Measurements from ENCODE around the gene COQ5. TPM values are rescaled to one million over a fixed set of nuclear protein-coding genes. Genes with fewer than 3 reads are reported as not detected.

Gene COQ5
- 47.8 TPM for polyA plus RNA-seq
- long read RNA-seq, donor 1, transcript COQ5-201 (7 exons, 1,535 nt) = major isoform, 7 of 12 reads
- long read RNA-seq, donor 1, partial matches to known transcripts = 5 of 12 reads
- long read RNA-seq, donor 1, other reads (novel, unspliced or antisense) = 0 of 12 reads
- long read RNA-seq, donor 2, transcript COQ5-201 (7 exons, 1,535 nt) = major isoform, 23 of 150 reads
- long read RNA-seq, donor 2, partial matches to known transcripts = 118 of 150 reads
- long read RNA-seq, donor 2, other reads (novel, unspliced or antisense) = 8 of 150 reads
- long read RNA-seq, donor 3 = 0 reads
- long read RNA-seq, donor 4, partial matches to known transcripts = 0 of 1 reads
- long read RNA-seq, donor 4, other reads (novel, unspliced or antisense) = 0 of 1 reads
- long read RNA-seq, donor 5, transcript COQ5-201 (7 exons, 1,535 nt) = major isoform, 6 of 12 reads
- long read RNA-seq, donor 5, partial matches to known transcripts = 5 of 12 reads
- long read RNA-seq, donor 5, other reads (novel, unspliced or antisense) = 0 of 12 reads
- long read RNA-seq, donor 6, transcript COQ5-201 (7 exons, 1,535 nt) = major isoform, 25 of 114 reads
- long read RNA-seq, donor 6, partial matches to known transcripts = 78 of 114 reads
- long read RNA-seq, donor 6, other reads (novel, unspliced or antisense) = 11 of 114 reads
- long read RNA-seq, donor 7, transcript COQ5-201 (7 exons, 1,535 nt) = major isoform, 5 of 30 reads
- long read RNA-seq, donor 7, partial matches to known transcripts = 25 of 30 reads
- long read RNA-seq, donor 7, other reads (novel, unspliced or antisense) = 0 of 30 reads
- long read RNA-seq, donor 8, transcript COQ5-201 (7 exons, 1,535 nt) = major isoform, 22 of 40 reads
- long read RNA-seq, donor 8, partial matches to known transcripts = 17 of 40 reads
- long read RNA-seq, donor 8, other reads (novel, unspliced or antisense) = 0 of 40 reads
- long read RNA-seq, donor 9, transcript COQ5-201 (7 exons, 1,535 nt) = major isoform, 26 of 41 reads
- long read RNA-seq, donor 9, partial matches to known transcripts = 14 of 41 reads
- long read RNA-seq, donor 9, other reads (novel, unspliced or antisense) = 0 of 41 reads
- long read RNA-seq, donor 10, transcript COQ5-201 (7 exons, 1,535 nt) = major isoform, 20 of 35 reads
- long read RNA-seq, donor 10, partial matches to known transcripts = 14 of 35 reads
- long read RNA-seq, donor 10, other reads (novel, unspliced or antisense) = 0 of 35 reads
- long read RNA-seq, donor 11, transcript COQ5-201 (7 exons, 1,535 nt) = major isoform, 18 of 53 reads
- long read RNA-seq, donor 11, partial matches to known transcripts = 26 of 53 reads
- long read RNA-seq, donor 11, other reads (novel, unspliced or antisense) = 8 of 53 reads

- peak within 1 kb of the TSS; percentile 91 for H3K4me3 ChIP-seq (ENCODE audit: low read length)
- 0% methylated on average over 4 of the region's 38 CpGs for WGBS (ENCODE audit: insufficient coverage, low lambda C conversion rate)
- H3K27me3 ChIP-seq (ENCODE audit: control insufficient read depth, insufficient read depth, low read length) = no peaks in the 10 kb centered on the region
- peak; percentile 81 to 94 for DNase-seq
- H3K9me3 ChIP-seq (ENCODE audit: control insufficient read depth, low read depth, low read length) = no peaks in the 10 kb centered on the region
- H3K4me1 ChIP-seq (ENCODE audit: control insufficient read depth, insufficient read depth, low read length) = peaks cover 2% of the 10 kb centered on the region
- no peaks in the 10 kb centered on the region for H3K36me3 ChIP-seq (ENCODE audit: control insufficient read depth, insufficient read depth, low read length)
- peak within 1 kb of the TSS; percentile 49 for H3K27ac ChIP-seq (ENCODE audit: low read length)
Measured at GRCh38 chr12:120528861-120529525, at the start of gene COQ5. TSS of gene COQ5 (minus strand) at chr12:120529158. CDS start at chr12:120529141, 17 bp downstream.

- Histone ChIP-seq H3K27ac (ENCODE audit: low read length) (no peak overlapping the region), H3K36me3 (ENCODE audit: control insufficient read depth, insufficient read depth, low read length) (peaks cover 88% of the 10 kb centered on the region), H3K9me3 (ENCODE audit: control insufficient read depth, low read depth, low read length) (no peaks in the 10 kb centered on the region), H3K27me3 (ENCODE audit: control insufficient read depth, insufficient read depth, low read length) (no peaks in the 10 kb centered on the region), H3K4me3 (ENCODE audit: low read length) (no peak overlapping the region), H3K4me1 (ENCODE audit: control insufficient read depth, insufficient read depth, low read length) (no peaks in the 10 kb centered on the region)
- WGBS (ENCODE audit: insufficient coverage, low lambda C conversion rate) = no CpG with 5 or more reads among the region's 2 CpGs
- DNase-seq = no peak
Measured at GRCh38 chr12:120574106-120574505, 45.1 kb upstream of the COQ5 start.

GRCh38 chr12:120573560-120573959 is 44.6 kb upstream of the COQ5 start:
- Histone ChIP-seq H3K27me3 (ENCODE audit: control insufficient read depth, insufficient read depth, low read length) (no peaks in the 10 kb centered on the region), H3K36me3 (ENCODE audit: control insufficient read depth, insufficient read depth, low read length) (peaks cover 88% of the 10 kb centered on the region), H3K4me1 (ENCODE audit: control insufficient read depth, insufficient read depth, low read length) (no peaks in the 10 kb centered on the region), H3K9me3 (ENCODE audit: control insufficient read depth, low read depth, low read length) (no peaks in the 10 kb centered on the region), H3K27ac (ENCODE audit: low read length) (no peak overlapping the region), H3K4me3 (ENCODE audit: low read length) (no peak overlapping the region)
- no peak for DNase-seq
- WGBS (ENCODE audit: insufficient coverage, low lambda C conversion rate) = no CpG with 5 or more reads among the region's 6 CpGs

GRCh38 chr12:120571299-120571698 is 42.3 kb upstream of the COQ5 start:
- Histone ChIP-seq H3K4me3 (ENCODE audit: low read length) (no peak overlapping the region), H3K36me3 (ENCODE audit: control insufficient read depth, insufficient read depth, low read length) (peaks cover 82% of the 10 kb centered on the region), H3K9me3 (ENCODE audit: control insufficient read depth, low read depth, low read length) (no peaks in the 10 kb centered on the region), H3K27me3 (ENCODE audit: control insufficient read depth, insufficient read depth, low read length) (no peaks in the 10 kb centered on the region), H3K4me1 (ENCODE audit: control insufficient read depth, insufficient read depth, low read length) (no peaks in the 10 kb centered on the region), H3K27ac (ENCODE audit: low read length) (no peak overlapping the region)
- DNase-seq = no peak
- WGBS (ENCODE audit: insufficient coverage, low lambda C conversion rate) = 90% methylated on average over 2 of the region's 5 CpGs

GRCh38 chr12:120563495-120563894 is 34.5 kb upstream of the COQ5 start:
- Histone ChIP-seq H3K27me3 (ENCODE audit: control insufficient read depth, insufficient read depth, low read length) (no peaks in the 10 kb centered on the region), H3K9me3 (ENCODE audit: control insufficient read depth, low read depth, low read length) (no peaks in the 10 kb centered on the region), H3K4me3 (ENCODE audit: low read length) (no peak overlapping the region), H3K4me1 (ENCODE audit: control insufficient read depth, insufficient read depth, low read length) (no peaks in the 10 kb centered on the region), H3K36me3 (ENCODE audit: control insufficient read depth, insufficient read depth, low read length) (peaks cover 78% of the 10 kb centered on the region), H3K27ac (ENCODE audit: low read length) (no peak overlapping the region)
- no peak for DNase-seq
- WGBS (ENCODE audit: insufficient coverage, low lambda C conversion rate) = no CpG with 5 or more reads among the region's 11 CpGs

- WGBS (ENCODE audit: insufficient coverage, low lambda C conversion rate) = no CpG with 5 or more reads among the region's 8 CpGs
- H3K9me3 ChIP-seq (ENCODE audit: control insufficient read depth, low read depth, low read length) = no peaks in the 10 kb centered on the region
- DNase-seq = no peak
- H3K27me3 ChIP-seq (ENCODE audit: control insufficient read depth, insufficient read depth, low read length) = no peaks in the 10 kb centered on the region
- H3K4me3 ChIP-seq (ENCODE audit: low read length) = no peak overlapping the region
- peaks cover 76% of the 10 kb centered on the region for H3K36me3 ChIP-seq (ENCODE audit: control insufficient read depth, insufficient read depth, low read length)
- no peaks in the 10 kb centered on the region for H3K4me1 ChIP-seq (ENCODE audit: control insufficient read depth, insufficient read depth, low read length)
- no peak overlapping the region for H3K27ac ChIP-seq (ENCODE audit: low read length)
Measured at GRCh38 chr12:120562906-120563305, 33.9 kb upstream of the COQ5 start.

- no peak for DNase-seq
- Histone ChIP-seq H3K27me3 (ENCODE audit: control insufficient read depth, insufficient read depth, low read length) (no peaks in the 10 kb centered on the region), H3K36me3 (ENCODE audit: control insufficient read depth, insufficient read depth, low read length) (peaks cover 59% of the 10 kb centered on the region), H3K27ac (ENCODE audit: low read length) (no peak overlapping the region), H3K9me3 (ENCODE audit: control insufficient read depth, low read depth, low read length) (no peaks in the 10 kb centered on the region), H3K4me1 (ENCODE audit: control insufficient read depth, insufficient read depth, low read length) (no peaks in the 10 kb centered on the region), H3K4me3 (ENCODE audit: low read length) (no peak overlapping the region)
- no CpG with 5 or more reads among the region's 2 CpGs for WGBS (ENCODE audit: insufficient coverage, low lambda C conversion rate)
Measured at GRCh38 chr12:120557589-120557988, 28.6 kb upstream of the COQ5 start.

- H3K27ac ChIP-seq (ENCODE audit: low read length) = no peak overlapping the region
- no peaks in the 10 kb centered on the region for H3K27me3 ChIP-seq (ENCODE audit: control insufficient read depth, insufficient read depth, low read length)
- peaks cover 50% of the 10 kb centered on the region for H3K36me3 ChIP-seq (ENCODE audit: control insufficient read depth, insufficient read depth, low read length)
- DNase-seq = no peak
- no CpG with 5 or more reads among the region's 1 CpG for WGBS (ENCODE audit: insufficient coverage, low lambda C conversion rate)
- H3K9me3 ChIP-seq (ENCODE audit: control insufficient read depth, low read depth, low read length) = no peaks in the 10 kb centered on the region
- no peak overlapping the region for H3K4me3 ChIP-seq (ENCODE audit: low read length)
- H3K4me1 ChIP-seq (ENCODE audit: control insufficient read depth, insufficient read depth, low read length) = no peaks in the 10 kb centered on the region
Measured at GRCh38 chr12:120554678-120555077, 25.7 kb upstream of the COQ5 start.

GRCh38 chr12:120546050-120546386 is 17.1 kb upstream of the COQ5 start:
- DNase-seq = no peak
- no peaks in the 10 kb centered on the region for H3K4me1 ChIP-seq (ENCODE audit: control insufficient read depth, insufficient read depth, low read length)
- no peaks in the 10 kb centered on the region for H3K9me3 ChIP-seq (ENCODE audit: control insufficient read depth, low read depth, low read length)
- no CpG with 5 or more reads among the region's 3 CpGs for whole genome bisulfite sequencing (ENCODE audit: insufficient coverage, low lambda C conversion rate)
- H3K4me3 ChIP-seq (ENCODE audit: low read length) = no peak overlapping the region
- H3K27ac ChIP-seq (ENCODE audit: low read length) = no peak overlapping the region
- no peaks in the 10 kb centered on the region for H3K27me3 ChIP-seq (ENCODE audit: control insufficient read depth, insufficient read depth, low read length)
- H3K36me3 ChIP-seq (ENCODE audit: control insufficient read depth, insufficient read depth, low read length) = peaks cover 42% of the 10 kb centered on the region

Data from large intestine (tissue), 12 donors.